NB4 (cell line): ENCODE data around the gene PHF20.
A peak's percentile ranks its signal among the peaks of the same experiment; 100 is the strongest.
"Not testable (repeated sequence)": the region's sequence is repeated elsewhere in the genome, so short reads cannot be mapped to it uniquely, and the experiment has no call there.

ENCODE experiments used
- DNase-seq: peaks from one replicate; pipeline ENCODE4 v3.0.0; 2010; ENCODE audit warnings: low read depth
- H3K4me3 ChIP-seq: one replicate; pipeline ENCODE4 v1.5.1; 2011; ENCODE audit warnings: mild to moderate bottlenecking, low read depth, low read length, moderate library complexity
- CTCF ChIP-seq: IDR thresholded peaks from one replicate; pipeline ENCODE4 v1.5.1; 2012; ENCODE audit warnings: low read depth, low read length
- MAX ChIP-seq: IDR thresholded peaks from 2 replicates; pipeline ENCODE4 v1.6.1; 2011; ENCODE audit warnings: low read depth, low read length
- MYC ChIP-seq: IDR thresholded peaks from 2 replicates; pipeline ENCODE4 v1.6.1; 2011; ENCODE audit warnings: low read depth, low read length
- POLR2A ChIP-seq: IDR thresholded peaks from 2 replicates; pipeline ENCODE4 v1.6.1; 2011; ENCODE audit warnings: mild to moderate bottlenecking; ENCODE audit not compliant: insufficient read length; ENCODE audit errors: extremely low read depth

The PHF20 gene

GRCh38 chr20:35893942-35894341 lies 122.1 kb downstream of the PHF20 start:
- H3K4me3 ChIP-seq, result no peak overlapping the region
- no peak for TF ChIP-seq MAX
- TF ChIP-seq POLR2A, result no peak
- no peak for TF ChIP-seq CTCF
- TF ChIP-seq MYC, result no peak
- DNase-seq, result no peak

DNA sequence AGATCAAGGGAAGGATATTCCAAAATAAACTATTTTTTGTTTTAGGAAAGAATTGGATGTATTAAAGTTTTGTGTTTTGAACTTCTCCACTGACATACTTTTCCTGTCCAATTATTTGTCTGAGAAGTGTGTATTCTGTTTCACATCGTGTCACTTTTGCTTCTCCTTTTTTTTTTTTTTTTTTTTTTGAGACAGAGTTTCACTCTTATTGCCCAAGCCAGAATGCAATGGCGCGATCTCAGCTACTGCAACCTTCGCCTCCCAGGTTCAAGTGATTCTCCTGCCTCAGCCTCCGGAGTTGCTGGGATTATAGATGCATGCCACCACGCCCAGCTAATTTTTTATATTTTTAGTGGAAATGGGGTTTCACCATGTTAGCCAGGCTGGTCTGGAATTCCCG lies 123.7 kb downstream of the PHF20 start:
- not testable (repeated sequence) for H3K4me3 ChIP-seq, DNase-seq

- TF ChIP-seq MYC (no peak), CTCF (no peak), POLR2A (no peak), MAX (no peak)
- no peak for DNase-seq
- no peak overlapping the region for H3K4me3 ChIP-seq
These were observed 127.2 kb downstream of the PHF20 start for GRCh38 chr20:35899064-35899463.

DNA sequence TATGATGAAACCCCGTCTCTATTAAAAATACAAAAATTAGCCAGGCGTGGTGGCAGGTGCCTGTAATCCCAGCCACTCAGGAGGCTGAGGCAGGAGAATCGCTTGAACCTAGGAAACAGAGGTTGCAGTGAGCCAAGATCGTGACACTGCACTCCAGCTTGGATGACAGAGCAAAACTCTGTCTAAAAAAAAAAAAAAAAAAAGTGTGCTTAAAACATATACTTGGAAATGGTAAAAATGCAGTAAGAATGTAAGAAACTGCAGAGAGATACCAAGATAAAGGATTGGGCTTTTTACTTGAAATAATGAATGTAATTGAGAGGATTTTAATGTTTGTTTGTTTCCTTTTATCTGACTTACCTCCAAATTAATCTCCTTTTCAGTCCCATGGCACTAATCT lies 129.4 kb downstream of the PHF20 start:
- not testable (repeated sequence) for DNase-seq

DNA sequence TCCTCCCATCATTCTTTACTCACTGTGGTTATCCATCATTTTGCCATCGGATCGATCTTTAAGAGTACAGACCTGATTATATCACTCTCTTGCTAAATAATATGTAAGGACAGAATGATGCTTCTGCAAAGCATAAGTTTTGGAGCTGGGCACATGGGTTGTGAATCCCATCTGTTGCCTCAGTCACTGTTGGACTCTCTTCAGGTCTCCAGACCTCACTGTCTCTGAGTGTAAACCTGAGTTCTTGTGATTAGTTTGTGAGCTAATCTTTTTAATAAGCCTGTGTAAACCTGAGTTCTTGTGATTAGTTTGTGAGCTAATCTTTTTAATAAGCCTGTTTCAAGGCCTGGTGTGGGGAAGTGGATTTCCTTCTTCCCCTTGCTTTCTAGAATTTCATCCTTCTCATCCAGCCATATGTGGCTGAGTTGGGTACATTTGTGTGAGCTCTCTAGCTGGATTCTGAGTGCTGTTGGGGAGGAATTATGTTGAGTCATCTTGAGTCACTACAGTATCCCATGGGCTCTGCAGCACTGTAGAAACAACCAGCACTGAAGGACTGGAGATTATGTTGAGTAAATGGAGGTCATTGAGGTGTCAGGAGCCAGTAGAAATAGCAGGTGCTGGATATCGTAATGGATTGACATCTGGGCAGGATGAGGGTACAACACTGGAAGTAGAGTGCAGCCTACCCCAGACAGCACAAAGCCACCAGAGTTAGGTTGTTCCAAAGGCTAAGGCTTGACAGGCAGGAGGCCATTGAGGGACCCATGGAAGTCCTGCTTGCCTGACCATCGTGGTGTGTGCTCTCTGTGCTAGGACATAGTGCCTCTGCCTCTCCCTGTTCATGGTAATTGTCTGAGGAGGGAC lies 130.1 kb downstream of the PHF20 start:
- peak; percentile 57 for DNase-seq
- no peak overlapping the region for H3K4me3 ChIP-seq
- TF ChIP-seq MYC (no peak), POLR2A (no peak)

More for the DNA sequence above, 129.4 kb downstream of the PHF20 start:
- not testable (repeated sequence) for H3K4me3 ChIP-seq

DNA sequence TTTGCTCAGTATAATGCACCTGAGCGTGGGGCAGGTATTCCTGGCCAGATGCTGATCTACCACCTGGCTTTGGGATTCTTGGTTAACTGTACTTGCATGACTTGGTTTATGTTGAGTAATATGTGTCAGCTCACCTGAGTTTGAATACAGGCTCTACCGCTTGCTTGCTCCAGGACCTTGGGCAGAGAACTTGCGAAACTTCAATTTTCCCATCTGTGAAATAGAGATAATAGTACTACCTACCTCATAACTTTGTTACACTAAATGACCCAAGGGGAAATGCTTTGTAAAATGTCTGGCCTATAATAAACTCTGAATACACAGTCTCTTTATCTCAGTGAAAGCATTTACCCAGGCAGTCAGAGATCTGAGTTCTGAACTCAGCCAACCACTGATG lies 130.7 kb downstream of the PHF20 start:
- TF ChIP-seq MYC (no peak), POLR2A (no peak), MAX (no peak), CTCF (no peak)
- DNase-seq, result no peak
- no peak overlapping the region for H3K4me3 ChIP-seq

GRCh38 chr20:35903843-35904242 lies 132.0 kb downstream of the PHF20 start:
- H3K4me3 ChIP-seq, result no peak overlapping the region
- TF ChIP-seq POLR2A (no peak), MYC (no peak), CTCF (no peak), MAX (no peak)
- DNase-seq, result no peak
